GM12878 (cell line): ENCODE measurements around the gene TUBA4B. TPM values are rescaled to one million over a fixed set of nuclear protein-coding genes. Genes with fewer than 3 reads are reported as not detected.

Experiments used
- EGR1 ChIP-seq, 2 experiments: IDR thresholded peaks; 1 replicate in 1 of 2; 2 replicates in 1 of 2; pipeline ENCODE4 v1.6.1; 2011 to 2012; ENCODE audit warnings: low read depth in 2 of 2, low read length in 2 of 2, borderline replicate concordance in 1 of 2, mild to moderate bottlenecking in 1 of 2, moderate library complexity in 1 of 2
- HDAC2 ChIP-seq: fragments of 200-600 bp; sonication (generic); IDR thresholded peaks from 2 replicates; pipeline ENCODE4 v1.6.1; 2017
- JUND ChIP-seq: IDR thresholded peaks from 2 replicates; pipeline ENCODE4 v1.6.1; 2012; ENCODE audit warnings: low read depth, mild to moderate bottlenecking, low read length, improper control_type of control experiment, moderate library complexity
- NFXL1 ChIP-seq: fragments of 450-650 bp; IDR thresholded peaks from 2 replicates; pipeline ENCODE4 v1.6.1; 2017; ENCODE audit warnings: antibody characterized with exemption, mild to moderate bottlenecking, borderline replicate concordance
- NFYB ChIP-seq: IDR thresholded peaks from 2 replicates; pipeline ENCODE4 v1.6.1; 2011; ENCODE audit warnings: low read depth, mild to moderate bottlenecking, low read length, improper control_type of control experiment, moderate library complexity; ENCODE audit not compliant: insufficient read depth
- PAX5 ChIP-seq: IDR thresholded peaks from 2 replicates; pipeline ENCODE4 v1.6.1; 2011; ENCODE audit warnings: low read depth, low read length, borderline replicate concordance
- RCOR1 ChIP-seq: conservative IDR thresholded peaks from 2 replicates; pipeline ENCODE4 v1.6.1; 2012; ENCODE audit warnings: low read depth, low read length, improper control_type of control experiment
- RELA ChIP-seq: fragments of 450-650 bp; IDR thresholded peaks from 2 replicates; pipeline ENCODE4 v1.8.0; 2014; ENCODE audit warnings: borderline replicate concordance; ENCODE audit not compliant: partially characterized antibody
- RFX5 ChIP-seq: IDR thresholded peaks from 2 replicates; pipeline ENCODE4 v1.6.1; 2011; ENCODE audit warnings: low read depth, low read length, improper control_type of control experiment
- SUZ12 ChIP-seq: fragments of 200-600 bp; sonication (generic); IDR thresholded peaks from one replicate; pipeline ENCODE4 v1.6.1; 2018; ENCODE audit warnings: antibody characterized with exemption, mild to moderate bottlenecking; ENCODE audit not compliant: unreplicated experiment
- USF1 ChIP-seq: IDR thresholded peaks from 2 replicates; pipeline ENCODE4 v1.6.1; 2011; ENCODE audit warnings: borderline replicate concordance, low read depth, mild to moderate bottlenecking, moderate library complexity, mixed read lengths, low read length; ENCODE audit not compliant: insufficient read depth; ENCODE audit errors: extremely low read length
- ZBED1 ChIP-seq: IDR thresholded peaks from 2 replicates; pipeline ENCODE4 v1.6.1; 2016; ENCODE audit warnings: borderline replicate concordance
- ZNF207 ChIP-seq: fragments of 450-650 bp; IDR thresholded peaks from 2 replicates; pipeline ENCODE4 v1.6.1; 2014; ENCODE audit warnings: antibody characterized with exemption, mild to moderate bottlenecking, borderline replicate concordance
- polyA plus RNA-seq, 11 experiments: library from polyadenylated mRNA; depleted of rRNA in 4 of 11; unstranded in 6 of 11; stranded (reverse) in 5 of 11; fragments of >200 nt; fragmentation: Nextera tagmentation in 4 of 11; fragmentation: Illumina TruSeq in 1 of 11; extraction: Ambion mirVana in 4 of 11; extraction: Trizol in 1 of 11; gene quantifications; 1 replicate in 1 of 11; 2 replicates in 10 of 11; pipeline versions ENCODE4 v1.2.1 to v1.2.3, GENCODE V29; 2011 to 2016; ENCODE audit warnings: inconsistent platforms in 2 of 11, missing spikeins in 2 of 11, low read depth in 1 of 11
- total RNA-seq, 4 experiments: library from RNA; depleted of rRNA in 3 of 4; stranded (reverse); fragments of >200 nt in 3 of 4; fragmentation: Illumina TruSeq in 1 of 4; extraction: Trizol in 1 of 4; gene quantifications; 2 replicates each; pipeline versions ENCODE4 v1.2.1 to v1.2.3, GENCODE V29; 2013 to 2021
- TF ChIP-seq, protein P1 (sequence below): fragments of 450-650 bp; IDR thresholded peaks from 2 replicates; pipeline ENCODE4 v1.6.1; 2014; ENCODE audit warnings: mild to moderate bottlenecking
- TF ChIP-seq, protein P2 (sequence below): fragments of 450-650 bp; IDR thresholded peaks from 2 replicates; pipeline ENCODE4 v1.6.1; 2017; ENCODE audit warnings: antibody characterized with exemption, mild to moderate bottlenecking, moderate library complexity
- TF ChIP-seq, protein P3 (sequence below): fragments of 450-650 bp; formaldehyde crosslinking; IDR thresholded peaks from 2 replicates; pipeline ENCODE4 v1.4.0; 2022; ENCODE audit warnings: mild to moderate bottlenecking, moderate library complexity

TUBA4B gene
- total and polyA plus RNA-seq, 10 of the 15 experiments (the other 5 are each of a cell fraction or from before 2014, with no cell fraction given) = 0.07 TPM; not detected in 9

DNA sequence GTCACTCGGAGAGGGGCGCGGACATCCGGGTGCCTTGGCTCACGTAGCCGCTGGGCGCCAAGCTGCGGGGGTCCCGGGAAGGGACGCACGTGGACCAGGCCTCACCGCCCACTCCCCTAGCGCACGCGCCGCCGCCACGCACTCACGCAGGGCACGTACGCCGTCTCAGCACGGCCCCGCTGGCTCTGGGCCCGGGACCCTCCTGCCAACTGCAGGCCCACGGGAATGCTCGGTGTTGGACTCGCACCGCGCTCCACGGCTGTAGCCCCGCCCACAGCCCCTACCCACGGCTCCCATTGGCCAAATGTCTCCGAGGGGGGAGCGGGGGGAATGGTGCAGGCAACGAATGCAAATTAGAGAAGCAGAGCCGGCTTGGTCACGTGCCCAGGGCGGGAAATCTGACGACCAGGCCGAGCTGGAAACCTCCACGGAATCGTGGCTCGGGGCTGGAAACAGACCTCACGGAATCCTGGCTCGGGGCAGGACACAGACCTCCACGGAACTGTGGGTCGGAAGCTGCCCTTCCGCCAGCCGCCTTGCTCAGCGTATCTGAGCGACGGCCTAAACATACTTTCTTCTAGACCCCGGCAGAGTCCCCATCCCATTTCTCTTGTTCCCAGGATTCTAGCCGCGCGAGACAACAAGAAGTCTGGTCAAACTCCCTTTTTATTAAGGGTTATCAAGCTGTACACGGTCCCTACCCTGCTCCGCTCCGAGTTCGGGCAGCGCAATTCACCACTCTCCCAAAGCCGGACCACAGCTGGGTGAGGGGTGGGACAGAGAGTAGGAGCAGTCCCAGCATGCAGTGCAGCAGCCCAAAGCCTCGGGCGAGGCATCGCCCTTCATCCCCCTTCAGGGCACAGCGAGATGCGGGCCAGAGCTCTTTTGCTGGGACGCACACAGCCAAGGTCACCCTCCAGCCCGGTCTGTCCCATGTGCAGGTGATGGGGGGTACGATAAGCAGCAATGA lies 34.0 kb upstream of the TUBA4B start, which contains the start of gene ABCB6 (continued):
- TF ChIP-seq, protein P1, sequence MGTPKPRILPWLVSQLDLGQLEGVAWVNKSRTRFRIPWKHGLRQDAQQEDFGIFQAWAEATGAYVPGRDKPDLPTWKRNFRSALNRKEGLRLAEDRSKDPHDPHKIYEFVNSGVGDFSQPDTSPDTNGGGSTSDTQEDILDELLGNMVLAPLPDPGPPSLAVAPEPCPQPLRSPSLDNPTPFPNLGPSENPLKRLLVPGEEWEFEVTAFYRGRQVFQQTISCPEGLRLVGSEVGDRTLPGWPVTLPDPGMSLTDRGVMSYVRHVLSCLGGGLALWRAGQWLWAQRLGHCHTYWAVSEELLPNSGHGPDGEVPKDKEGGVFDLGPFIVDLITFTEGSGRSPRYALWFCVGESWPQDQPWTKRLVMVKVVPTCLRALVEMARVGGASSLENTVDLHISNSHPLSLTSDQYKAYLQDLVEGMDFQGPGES = no peak
- TF ChIP-seq JUND (no peak), NFYB (peak; percentile 72), USF1 (peak; percentile 95), ZBED1 (no peak), SUZ12 (no peak), NFXL1 (no peak), HDAC2 (no peak), RELA (no peak), RFX5 (no peak), EGR1 (IDR thresholded peaks at IDR 0.05; ENCODE audit: borderline replicate concordance in 1 of 2, low read depth in 2 of 2, low read length in 2 of 2) (peak; percentile 9 to 65; a peak in 1 of 3 replicates), ZNF207 (peak; percentile 71), PAX5 (no peak), RCOR1 (no peak)
- TF ChIP-seq, protein P2, sequence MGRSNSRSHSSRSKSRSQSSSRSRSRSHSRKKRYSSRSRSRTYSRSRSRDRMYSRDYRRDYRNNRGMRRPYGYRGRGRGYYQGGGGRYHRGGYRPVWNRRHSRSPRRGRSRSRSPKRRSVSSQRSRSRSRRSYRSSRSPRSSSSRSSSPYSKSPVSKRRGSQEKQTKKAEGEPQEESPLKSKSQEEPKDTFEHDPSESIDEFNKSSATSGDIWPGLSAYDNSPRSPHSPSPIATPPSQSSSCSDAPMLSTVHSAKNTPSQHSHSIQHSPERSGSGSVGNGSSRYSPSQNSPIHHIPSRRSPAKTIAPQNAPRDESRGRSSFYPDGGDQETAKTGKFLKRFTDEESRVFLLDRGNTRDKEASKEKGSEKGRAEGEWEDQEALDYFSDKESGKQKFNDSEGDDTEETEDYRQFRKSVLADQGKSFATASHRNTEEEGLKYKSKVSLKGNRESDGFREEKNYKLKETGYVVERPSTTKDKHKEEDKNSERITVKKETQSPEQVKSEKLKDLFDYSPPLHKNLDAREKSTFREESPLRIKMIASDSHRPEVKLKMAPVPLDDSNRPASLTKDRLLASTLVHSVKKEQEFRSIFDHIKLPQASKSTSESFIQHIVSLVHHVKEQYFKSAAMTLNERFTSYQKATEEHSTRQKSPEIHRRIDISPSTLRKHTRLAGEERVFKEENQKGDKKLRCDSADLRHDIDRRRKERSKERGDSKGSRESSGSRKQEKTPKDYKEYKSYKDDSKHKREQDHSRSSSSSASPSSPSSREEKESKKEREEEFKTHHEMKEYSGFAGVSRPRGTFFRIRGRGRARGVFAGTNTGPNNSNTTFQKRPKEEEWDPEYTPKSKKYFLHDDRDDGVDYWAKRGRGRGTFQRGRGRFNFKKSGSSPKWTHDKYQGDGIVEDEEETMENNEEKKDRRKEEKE = no peak
- TF ChIP-seq, protein P3, sequence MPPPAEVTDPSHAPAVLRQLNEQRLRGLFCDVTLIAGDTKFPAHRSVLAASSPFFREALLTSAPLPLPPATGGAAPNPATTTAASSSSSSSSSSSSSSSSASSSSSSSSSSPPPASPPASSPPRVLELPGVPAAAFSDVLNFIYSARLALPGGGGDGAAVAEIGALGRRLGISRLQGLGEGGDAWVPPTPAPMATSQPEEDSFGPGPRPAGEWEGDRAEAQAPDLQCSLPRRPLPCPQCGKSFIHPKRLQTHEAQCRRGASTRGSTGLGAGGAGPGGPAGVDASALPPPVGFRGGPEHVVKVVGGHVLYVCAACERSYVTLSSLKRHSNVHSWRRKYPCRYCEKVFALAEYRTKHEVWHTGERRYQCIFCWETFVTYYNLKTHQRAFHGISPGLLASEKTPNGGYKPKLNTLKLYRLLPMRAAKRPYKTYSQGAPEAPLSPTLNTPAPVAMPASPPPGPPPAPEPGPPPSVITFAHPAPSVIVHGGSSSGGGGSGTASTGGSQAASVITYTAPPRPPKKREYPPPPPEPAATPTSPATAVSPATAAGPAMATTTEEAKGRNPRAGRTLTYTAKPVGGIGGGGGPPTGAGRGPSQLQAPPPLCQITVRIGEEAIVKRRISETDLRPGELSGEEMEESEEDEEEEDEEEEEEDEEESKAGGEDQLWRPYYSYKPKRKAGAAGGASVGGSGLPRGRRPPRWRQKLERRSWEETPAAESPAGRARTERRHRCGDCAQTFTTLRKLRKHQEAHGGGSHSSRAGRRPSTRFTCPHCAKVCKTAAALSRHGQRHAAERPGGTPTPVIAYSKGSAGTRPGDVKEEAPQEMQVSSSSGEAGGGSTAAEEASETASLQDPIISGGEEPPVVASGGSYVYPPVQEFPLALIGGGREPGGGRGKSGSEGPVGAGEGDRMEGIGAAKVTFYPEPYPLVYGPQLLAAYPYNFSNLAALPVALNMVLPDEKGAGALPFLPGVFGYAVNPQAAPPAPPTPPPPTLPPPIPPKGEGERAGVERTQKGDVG (CRISPR knock-in tag) = no peak
